ENCODE data around the gene SCUBE2.

DNA sequence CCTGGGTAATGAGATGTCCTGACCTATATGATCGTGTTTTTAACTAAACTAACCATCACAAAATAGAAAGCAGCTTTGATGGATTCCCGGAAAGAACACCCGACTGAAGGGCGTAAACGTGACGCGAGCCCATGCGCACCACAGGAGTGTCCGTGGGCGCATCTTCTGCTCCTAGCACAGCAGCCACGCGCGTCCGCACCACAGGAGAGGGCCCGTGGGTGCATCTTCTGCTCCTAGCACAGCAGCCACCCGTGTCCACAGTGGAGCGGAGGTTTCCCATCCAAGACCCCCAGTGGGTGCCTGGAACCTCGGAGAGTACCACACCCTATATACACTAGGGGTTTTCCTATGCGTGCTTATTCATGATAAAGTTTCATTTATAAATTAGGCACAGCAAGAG is 51.5 kb downstream of the SCUBE2 start:
- TF ChIP-seq POLR2AphosphoS5 (IDR thresholded peaks at IDR 0.05; ENCODE audit: low read depth, low read length) (no peak), SPI1 (IDR thresholded peaks at IDR 0.05; ENCODE audit: low read depth, low read length) (no peak)

All from GM12891 (cell line).